Stromal cell of bone marrow (primary cell): ENCODE results near the gene ARMC12.
A peak's percentile ranks its signal among the peaks of the same experiment; 100 is the strongest.
"Not testable (repeated sequence)": the region's sequence is repeated elsewhere in the genome, so short reads cannot be mapped to it uniquely, and the experiment has no call there.

Experiments
- DNase-seq: peaks from one replicate; pipeline ENCODE4 v3.0.0-alpha.2; 2012; ENCODE audit warnings: low read depth

The ARMC12 gene, protein sequence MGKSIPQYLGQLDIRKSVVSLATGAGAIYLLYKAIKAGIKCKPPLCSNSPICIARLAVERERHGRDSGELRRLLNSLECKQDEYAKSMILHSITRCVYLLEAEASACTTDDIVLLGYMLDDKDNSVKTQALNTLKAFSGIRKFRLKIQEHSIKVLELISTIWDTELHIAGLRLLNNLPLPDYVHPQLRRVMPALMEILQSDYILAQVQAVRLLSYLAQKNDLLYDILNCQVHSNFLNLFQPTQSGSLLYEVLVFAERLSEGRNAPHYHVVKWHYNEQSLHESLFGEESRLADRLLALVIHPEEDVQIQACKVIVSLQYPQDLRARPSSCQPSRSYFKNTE

DNA sequence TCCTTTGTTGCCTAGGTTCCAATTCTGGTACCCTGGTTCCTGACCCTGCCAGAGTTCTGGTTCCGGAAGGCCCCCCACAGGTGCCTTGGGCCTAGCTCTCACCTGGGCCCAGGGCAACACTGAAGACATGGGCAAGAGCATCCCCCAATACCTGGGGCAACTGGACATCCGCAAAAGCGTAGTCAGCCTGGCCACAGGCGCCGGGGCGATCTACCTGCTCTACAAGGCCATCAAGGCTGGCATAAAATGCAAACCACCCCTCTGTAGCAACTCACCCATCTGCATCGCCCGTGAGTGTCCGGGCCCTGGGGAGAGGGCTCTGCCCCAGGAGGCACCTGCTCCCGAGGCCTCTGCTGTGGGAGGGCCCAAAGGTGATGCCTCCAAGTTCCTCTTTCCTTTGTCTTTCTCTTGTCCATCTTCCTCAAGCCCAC, at the start of gene ARMC12:
TSS of gene ARMC12 (plus strand) at position 51 of the 431 bp plus-strand sequence. CDS start at position 128, 77 bp downstream.
- no peak for DNase-seq

DNA sequence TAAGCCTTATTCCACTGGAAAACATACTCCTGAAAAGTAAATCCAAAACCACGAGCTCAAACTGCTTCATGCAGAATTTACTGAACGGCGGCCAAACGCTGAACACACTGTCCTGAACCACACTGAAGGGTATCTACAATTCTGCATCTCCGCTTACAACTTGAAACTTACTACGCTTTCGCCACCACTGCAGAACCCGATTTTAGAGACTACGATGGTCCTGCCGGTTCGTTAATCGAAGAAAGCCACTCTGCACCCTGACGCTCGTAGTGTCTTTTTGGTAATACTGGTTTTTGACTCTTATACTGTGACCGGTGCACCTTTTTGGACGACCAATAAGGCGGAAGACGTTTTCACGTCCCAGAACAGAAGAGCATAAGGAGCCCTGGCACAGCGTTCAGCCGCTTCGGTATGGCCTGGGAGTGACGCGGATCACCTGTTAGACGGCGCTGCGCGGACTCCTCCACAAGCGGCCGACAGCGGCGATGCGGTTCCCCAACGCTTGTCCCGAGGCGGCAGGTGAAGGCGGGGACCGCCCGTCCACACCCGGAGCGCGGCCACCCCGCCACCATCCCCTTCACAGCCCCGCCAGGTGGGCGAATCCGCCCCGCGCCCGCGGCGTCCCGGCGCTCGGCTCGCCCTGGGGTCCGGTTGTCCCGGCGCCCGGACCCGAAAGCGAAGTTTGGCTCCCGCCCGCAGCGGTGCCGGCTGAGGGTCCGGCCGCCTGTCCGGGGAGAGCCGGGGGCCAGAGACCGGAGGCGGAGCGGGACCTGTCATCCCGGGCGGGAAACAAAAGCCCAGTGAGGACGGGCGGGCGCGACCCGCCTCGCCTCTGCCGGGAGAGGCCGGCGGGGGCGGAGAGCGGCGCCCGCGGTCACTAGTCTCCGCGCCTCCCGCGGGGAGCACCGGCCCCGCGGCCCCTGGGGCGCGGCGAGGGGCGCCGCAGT, 48.9 kb upstream of the ARMC12 start:
- no peak for DNase-seq

DNA sequence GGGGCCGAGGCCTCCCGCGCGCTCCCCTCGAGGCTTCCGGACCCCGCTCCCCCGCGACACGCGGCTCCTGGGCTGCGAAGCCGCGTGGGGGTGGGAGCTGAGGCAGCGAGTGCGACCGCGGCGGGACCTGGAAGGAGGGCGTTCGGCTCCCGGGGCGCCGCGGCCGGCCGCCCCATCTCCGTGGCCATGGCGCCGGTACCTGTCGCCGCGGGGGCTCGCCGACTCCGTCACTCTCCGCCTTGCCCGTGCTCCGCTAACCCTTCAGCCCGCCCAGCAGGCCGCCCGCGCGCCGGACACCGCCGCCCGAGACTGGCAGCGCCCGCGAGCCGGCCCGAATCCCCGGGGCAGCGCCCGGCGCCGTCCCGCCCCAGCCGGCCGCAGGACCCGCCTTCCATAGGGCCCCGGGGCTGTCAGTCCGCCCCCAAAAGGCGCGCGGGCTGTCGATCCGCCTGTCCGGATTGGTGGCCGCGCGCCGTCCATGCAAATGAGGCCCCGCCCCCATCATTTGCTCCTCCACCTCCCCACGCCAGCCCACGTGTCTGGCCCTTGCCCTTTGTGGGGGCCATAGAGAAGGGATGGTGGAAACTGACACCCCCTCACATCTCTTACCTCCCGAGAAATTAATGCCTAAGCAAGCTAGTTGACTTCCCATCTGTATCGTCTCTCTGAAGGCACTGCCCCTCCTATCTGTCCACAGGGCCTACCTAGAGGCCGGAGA, 48.1 kb upstream of the ARMC12 start, which contains the start of gene FKBP5:
TSS of gene FKBP5 (minus strand) at position 311 of the 718 bp plus-strand sequence. CDS start 46,091 bp downstream, outside the sequence.
- DNase-seq, result peak; percentile 75

DNA sequence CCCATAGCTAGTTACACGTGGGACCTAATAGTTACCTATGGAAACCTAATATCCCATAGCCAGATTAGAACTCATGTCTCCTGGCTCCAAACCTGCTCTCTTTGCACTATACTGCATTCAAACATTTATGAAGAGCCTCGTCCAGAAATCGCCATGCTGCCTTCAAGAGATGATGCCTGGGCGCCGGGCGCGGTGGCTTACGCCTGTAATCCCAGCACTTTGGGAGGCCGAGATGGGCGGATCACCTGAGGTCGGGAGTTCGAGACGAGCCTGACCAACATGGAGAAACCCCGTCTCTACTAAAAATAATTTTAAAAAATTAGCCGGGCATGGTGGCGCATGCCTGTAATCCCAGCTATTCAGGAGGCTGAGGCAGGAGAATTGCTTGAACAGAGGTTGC, 46.8 kb upstream of the ARMC12 start:
- not testable (repeated sequence) for DNase-seq

DNA sequence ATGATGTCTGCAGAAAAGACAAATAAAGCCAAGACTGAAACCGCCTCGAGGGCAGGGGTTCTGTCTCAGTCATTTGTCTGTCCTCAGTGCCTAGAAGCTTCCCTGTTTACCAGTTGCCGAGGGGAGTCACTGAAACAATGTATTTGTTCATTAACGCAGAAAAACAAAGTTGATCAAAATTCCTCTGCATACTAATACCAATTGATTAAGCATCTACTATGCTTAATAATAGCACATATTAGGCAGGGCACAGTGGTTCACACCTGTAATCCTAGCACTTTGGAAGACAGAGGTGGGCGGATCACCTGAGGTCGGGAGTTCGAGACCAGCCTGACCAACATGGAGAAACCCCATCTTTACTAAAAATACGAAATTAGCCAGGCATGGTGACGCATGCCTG, 46.3 kb upstream of the ARMC12 start:
- no peak for DNase-seq

DNA sequence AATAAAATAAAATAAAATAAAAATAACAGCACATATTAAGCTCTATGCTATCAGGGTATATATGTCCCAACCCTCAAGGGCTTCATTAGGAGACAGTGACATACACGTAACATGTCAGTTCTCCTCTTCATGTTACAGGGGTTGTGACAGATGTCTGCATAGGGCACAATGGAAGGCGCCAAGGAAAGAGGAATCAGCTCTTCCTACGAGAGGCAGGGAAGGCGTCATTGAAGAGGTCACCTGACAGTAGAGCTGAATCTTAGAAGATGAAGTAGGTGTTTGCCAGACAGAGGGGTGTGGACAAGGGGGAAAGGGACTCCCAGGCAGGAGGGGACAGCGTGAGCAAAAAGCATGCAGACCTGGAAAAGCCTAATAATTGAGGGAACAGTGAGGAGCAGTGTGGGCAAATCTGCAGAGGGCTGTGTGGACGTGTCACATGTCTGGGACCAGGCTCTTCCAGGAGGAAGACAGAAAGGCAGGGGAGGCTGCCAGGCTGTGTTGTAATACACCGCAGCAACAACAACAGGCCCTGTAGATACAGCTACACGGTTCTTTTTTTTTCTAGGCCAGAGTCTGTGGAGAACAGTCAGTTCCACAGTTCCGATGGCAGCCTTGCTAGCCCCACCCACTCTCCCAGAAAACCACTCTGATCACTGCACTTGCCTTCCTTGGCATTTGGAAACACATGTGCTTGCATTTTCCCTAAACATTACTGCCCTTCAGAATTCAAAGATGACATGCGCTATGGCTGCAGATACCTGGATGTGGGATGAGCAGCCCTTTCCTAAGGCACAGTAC, 45.6 kb upstream of the ARMC12 start:
- peak; percentile 49 for DNase-seq

DNA sequence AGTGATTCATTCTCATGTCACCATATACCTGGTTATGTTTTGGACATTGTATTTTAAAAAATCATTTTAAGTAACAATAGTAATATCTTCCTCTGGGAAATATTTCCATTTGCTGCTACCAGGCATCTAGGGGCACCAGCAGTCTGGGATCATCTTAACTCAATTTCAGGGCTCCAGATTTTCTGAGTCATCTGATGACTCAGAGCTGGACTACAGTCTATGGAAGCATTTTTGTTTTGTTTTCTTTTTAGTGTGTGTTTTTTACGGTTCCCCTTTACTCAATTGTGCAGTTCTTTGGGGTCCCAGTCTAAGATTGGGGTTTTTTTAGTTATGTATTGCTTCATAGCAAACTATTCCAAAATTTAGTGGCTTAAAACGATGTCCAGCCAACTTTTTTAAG, 42.4 kb upstream of the ARMC12 start:
- DNase-seq, result no peak

DNA sequence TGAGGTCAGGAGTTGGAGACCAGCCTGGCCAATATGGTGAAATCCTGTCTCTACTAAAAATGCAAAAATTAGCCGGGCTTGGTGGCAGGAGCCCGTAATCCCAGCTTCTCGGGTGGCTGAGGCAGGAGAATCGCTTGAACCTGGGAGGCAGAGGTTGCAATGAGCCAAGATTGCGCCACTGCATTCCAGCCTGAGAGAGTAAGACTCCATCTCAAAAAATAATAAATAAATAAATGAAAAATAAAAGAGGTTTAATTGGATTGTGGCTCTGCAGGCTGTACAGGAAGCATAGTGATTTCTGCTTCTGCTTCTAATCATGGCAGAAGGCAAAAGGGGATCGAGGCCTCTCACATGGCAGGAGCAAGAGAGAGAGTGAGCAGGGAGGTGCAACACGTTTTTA, 38.4 kb upstream of the ARMC12 start:
- DNase-seq, result not testable (repeated sequence)

DNA sequence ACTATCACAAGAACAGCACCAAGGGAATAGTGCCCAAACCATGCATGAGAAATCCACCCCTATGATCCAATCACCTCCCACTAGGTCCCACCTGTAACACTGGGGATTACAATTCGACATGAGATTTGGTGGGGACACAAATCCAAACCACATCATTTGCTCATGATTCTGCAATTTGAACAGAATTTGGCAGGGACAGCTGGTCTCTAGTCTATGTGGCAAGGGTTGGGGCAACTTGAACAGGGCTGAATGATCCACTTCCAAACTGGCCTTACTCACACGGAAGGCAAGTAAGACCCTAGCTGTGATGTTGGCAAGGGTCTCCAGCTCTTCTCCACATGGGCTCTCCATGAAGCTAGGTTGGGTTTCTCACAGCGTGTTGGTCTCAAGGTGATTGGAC, 38.0 kb upstream of the ARMC12 start:
- no peak for DNase-seq

DNA sequence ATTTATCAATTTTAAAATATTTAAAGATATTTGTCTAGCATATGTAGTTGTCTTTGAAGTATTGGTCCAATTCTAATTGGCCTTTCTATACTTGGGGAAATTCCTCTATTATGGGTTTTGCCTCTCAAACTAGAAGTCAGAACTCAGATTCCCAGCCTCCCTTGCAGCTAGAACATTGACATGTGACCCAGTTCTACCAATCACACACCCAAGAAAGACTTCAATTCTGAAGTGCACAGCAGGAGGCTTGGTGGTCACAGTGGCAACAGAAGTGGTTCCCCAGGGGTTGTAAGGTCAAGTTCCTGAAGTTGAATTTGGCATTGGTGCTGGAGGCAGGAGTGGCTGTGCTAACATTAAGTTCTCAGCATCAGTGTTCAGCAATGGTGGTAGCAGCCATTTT, 33.3 kb upstream of the ARMC12 start:
- no peak for DNase-seq

DNA sequence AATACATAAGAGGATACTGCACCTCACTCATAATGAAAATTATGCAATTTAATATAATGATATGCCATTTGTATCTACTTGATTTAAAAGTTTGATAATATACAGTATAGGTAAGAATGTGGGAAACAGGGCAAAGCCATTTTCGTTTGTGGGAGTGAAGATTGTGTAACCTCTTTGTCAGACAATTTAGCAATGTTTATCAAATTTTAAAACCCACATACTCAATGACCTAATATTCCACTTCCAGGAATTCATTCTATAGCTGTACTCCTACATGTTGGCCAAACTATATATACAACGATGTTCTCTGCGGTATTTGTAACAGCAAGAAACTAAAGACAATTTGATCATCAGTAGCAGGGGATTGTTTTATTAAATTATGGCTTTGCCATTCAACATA, 30.4 kb upstream of the ARMC12 start:
- DNase-seq, result no peak

DNA sequence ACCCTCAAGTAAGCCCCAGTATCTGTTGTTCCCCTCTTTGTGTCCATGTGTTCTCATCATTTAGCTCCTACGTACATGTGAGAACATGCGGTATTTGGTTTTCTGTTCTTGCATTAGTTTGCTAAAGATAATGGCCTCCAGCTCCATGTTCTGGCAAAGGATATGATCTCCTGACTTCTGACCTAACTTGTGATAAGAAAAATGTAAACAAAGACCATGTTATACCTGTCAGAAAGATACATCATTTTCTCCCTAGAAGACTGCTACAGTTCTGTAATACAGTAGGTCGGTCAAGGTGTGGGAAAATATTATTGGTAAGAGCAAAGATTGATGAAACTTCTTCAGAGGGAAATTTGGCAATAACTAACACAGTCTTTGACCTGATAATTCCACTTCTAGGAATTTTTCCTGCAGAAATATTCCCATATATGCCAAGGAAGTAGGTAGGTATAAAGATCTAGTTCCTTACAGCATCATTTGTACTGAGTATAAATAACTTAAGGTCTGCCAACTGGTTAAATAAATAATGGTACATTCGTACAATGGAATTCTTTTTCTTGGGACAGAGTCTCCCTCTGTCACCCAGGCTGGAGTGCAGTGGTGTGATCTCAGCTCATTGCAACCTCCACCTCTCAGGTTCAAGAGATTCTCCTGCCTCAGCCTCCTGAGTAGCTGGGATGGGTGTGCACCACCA, 29.0 kb upstream of the ARMC12 start:
- no peak for DNase-seq

DNA sequence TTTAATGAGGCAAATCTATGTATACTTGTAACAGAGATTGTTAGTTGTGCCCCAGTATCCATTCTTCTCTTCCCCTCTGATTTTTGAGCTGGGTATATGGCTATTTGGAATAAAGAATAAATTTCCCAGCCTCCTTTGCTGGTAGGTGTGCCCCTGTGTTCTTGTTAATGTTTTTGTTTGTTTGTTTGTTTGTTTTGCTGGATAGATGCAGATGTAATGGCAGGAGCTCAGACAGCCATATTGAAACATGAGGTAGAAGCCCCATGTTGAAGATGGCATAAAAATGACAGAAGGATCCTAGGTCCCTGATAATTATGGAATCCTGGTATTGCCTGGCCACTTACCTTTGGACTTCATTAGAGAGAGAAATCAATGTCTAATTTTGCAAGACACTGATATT, 28.2 kb upstream of the ARMC12 start:
- DNase-seq, result no peak

DNA sequence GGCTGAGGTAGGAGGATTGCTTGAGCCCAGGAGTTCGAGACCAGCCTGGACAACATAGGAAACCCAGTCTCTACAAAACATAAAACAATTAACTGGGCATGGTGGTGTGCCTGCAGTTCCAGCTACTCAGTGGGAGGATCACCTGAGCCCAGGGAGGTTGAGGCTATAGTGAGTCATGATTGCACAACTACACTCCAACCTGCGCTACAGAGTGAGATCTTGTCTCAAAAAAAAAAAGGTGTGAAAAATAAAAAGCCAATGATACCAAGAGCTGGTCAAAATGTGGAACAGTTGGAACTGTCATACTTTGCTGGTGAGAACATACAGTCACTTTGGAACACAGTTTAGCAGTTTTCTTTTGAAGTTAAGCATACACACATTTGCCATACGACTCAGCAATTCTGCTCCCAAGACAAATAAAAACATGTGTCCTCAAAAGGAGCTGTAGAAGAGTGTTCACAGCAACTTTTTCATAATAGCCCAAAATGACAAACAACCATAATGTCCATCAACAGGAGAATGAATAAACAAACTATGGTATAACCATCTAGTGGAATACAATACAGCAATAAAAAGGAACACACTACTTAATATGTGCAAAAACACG, 26.5 kb upstream of the ARMC12 start:
- DNase-seq, result no peak

DNA sequence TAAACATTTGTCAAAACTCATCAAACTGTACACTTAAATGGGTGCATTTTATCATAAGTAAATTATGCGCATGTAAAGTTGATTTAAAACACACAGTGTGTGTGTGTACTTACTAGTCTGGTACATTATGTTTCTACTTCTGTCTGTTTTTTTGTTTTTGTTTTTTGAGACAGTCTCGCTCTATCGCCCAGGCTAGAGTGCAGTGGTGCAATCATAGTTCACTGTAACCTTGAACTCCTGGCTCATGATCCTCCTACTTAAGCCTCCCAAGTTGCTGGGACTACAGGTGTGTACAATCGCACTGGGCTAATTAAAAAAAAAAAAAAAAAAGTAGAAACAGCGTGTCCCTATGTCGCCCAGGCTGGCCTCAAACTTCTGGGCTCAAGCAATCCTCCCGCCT, 25.1 kb upstream of the ARMC12 start:
- DNase-seq, result no peak

DNA sequence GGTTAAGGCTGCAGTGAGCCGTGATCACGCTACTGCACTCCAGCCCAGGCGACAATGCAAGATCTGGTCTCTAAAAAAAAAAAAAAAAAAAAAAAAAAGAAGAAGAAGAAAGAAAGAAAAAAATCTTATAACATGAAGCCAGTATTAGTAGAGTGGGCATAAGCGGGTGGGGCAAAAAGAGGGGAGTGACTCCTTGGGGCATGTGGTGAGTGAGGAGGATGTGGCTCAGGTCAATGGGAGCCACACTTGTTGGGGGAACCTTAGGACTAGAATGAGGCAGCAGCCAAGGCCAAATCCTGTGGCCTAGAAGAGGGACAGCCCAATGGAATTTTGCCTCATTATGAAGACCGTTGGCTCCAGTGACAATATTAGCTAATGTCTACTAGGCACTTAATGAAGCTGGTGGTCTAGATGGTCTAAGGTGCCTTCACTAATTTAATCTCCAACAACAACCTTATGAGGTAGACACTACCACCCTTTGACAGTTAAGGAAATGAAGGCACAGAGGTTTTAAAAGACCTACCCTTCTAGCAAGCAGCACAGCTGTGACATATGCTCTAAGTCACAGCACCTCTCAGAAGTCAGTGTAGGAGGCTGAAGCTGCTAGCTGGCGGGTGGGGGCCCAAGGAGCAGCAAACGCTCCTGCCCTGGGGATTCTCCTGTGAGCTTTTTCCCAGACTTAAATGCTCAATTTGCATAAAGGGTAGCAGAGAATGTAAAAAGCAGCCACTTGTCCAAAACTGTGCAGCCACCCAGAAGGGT, 23.6 kb upstream of the ARMC12 start:
- DNase-seq, result no peak

DNA sequence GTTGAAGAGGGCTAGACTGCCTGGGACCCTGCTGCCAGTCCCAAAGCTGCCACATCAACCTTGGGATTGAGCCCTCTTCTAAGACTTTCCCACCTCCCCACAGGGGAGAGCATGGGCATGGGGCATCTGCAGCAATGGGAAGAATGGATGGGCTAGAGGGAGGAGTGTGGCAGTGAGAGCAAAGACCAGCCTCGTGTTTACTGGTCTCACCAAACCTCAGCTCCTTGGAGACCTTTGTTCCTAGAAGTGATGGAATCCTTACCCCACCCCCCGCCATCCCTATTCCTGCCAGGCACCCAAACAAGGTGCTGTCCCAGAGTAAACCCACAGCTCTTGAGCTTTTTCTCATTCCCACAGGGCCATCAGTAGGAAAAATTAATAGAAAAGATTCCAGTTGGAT, 20.0 kb upstream of the ARMC12 start:
- no peak for DNase-seq

DNA sequence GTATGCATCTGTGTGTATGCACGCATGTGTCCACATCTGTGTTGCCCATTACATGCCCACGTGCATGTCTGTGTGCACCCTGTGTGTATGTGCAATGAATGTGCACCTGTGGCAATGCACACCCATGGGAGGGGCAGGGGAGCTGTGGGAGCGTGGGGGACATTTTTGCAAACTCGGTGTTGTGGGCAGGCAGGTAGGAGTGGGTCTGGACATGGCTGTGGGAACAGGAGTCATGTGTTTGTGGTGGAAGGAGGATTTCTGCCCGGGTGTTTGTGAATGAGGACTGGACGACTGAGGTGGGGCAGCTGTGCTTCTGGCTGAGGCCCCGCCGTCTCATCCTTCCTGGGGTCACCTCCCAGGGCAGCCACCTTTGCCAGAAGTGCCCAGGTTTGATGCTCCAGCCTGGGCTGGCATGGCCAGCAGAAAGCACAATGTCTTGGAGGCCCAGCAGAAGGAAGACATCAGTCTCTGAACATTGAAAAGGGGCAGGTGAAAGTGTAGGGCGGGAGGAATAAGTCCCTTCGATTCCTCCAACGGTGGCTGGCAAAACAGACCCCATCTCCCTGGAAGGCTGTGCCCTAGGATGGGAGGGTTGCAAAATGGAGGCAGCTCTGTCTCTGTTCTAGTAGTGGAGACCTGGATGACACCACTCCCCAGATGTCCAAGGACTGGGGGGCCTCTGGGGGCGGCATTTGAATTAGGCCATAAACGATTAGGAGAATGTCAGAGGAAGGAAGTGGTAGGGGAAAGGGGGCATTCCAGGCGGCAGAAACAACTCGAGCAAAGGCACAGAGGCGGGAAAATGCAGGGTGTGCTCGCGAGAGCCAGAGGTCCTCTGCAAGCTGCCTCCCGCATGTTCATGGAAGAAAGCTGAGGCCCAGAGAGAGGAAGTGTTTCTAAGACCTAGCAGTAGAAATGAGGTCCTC, 19.1 kb upstream of the ARMC12 start:
- no peak for DNase-seq

DNA sequence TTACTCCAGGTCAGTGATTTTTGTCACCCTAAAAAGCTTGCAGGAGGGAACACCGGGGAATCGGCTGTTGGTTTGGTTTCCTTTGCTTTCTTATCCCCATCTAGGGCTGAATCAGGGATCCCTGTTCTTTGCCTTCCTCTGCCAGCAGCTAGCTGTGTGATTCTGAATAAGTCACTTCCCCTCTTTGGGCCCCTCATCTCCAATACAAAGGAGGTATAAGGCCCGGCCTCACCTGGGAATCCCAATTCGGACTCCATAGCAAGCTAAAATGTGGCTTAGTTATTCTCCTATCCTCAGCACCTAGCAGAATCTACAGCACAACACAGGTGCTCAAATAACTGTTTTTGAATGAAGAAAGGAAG, 18.5 kb upstream of the ARMC12 start:
- DNase-seq, result no peak
